NCI-H1092 (cell line): Measurements from ENCODE around the gene ST3GAL4.
"Not testable (repeated sequence)": the region's sequence is repeated elsewhere in the genome, so short reads cannot be mapped to it uniquely, and the experiment has no call there.

Source experiments
- DNase-seq: peaks from one replicate; lab custom pipeline; 2025; lab: John Stamatoyannopoulos, UW

Gene ST3GAL4, protein sequence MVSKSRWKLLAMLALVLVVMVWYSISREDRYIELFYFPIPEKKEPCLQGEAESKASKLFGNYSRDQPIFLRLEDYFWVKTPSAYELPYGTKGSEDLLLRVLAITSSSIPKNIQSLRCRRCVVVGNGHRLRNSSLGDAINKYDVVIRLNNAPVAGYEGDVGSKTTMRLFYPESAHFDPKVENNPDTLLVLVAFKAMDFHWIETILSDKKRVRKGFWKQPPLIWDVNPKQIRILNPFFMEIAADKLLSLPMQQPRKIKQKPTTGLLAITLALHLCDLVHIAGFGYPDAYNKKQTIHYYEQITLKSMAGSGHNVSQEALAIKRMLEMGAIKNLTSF

DNA sequence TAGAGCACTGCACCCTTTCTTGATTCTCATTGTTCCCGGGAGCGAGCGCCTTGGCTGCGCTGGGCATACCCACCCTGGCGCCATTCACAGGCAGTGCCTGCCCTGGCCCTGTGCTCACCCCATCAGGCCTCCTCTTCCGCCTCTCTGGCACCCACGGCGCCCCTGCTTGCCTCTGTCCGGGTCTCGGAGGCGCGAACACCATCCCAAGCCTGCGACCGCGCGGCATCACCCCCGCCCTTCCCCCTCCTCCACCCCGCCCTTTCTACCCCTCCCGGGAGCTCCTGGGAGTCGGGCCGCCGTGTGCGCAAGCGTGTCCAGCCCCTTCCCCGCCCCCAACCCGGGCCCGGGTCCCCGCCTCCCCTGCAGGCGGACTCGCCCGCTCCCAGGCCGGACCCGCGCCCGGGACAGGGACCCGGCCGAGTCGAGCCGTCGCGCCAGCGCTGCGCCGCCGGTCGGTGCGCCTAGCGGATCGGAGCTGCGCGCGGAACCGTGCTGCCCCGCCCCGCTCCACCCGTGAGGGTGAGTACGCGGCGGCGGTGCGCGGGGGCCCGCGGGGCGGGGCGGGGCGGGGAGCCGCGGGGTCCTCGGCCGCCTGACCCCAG lies at the start of gene ST3GAL4:
Gene ST3GAL4 (plus strand): TSS at position 363 of the 602 bp plus-strand sequence. CDS start 50,470 bp downstream, outside the sequence.
- peak; percentile 75 for DNase-seq

DNA sequence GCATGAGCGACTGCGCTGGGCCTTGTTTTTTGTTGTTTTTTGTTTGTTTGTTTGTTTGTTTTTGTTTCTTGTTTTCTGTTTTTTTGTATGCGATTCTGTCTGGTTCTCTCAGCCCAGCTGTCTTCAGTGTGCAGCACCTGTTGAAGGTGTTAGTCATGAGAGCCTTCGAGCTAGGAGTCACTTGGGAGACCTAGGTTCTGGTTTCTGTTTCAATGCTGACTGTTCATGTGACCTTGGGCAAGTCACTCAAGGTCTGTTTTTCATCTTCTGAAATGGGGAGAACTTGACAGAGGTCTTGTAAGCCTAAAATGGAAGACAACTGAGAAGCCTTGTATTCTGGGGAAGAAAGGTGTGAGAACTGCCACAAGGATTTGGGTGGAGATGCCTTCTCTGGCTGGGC lies 49.8 kb upstream of the ST3GAL4 start:
- DNase-seq: no peak

DNA sequence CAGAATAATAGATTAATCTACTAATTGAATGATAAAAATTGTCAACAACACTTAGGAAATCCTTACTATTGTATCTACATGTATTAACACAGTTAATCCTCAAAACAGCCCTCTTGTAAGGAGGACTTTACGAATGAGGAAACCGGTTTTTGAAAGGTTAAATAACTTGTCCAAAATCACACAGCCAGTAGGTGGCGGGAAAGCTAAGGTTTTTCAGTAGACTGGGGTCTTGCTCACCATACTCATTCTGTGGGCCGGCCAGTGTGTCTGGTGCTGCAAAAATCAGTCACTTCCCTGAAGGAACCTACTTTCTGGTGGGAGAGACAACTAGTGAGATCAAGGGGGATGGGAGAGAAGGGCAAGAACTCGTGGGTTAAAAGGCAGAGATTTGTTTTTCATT lies 47.8 kb upstream of the ST3GAL4 start:
- peak; percentile 36 for DNase-seq

DNA sequence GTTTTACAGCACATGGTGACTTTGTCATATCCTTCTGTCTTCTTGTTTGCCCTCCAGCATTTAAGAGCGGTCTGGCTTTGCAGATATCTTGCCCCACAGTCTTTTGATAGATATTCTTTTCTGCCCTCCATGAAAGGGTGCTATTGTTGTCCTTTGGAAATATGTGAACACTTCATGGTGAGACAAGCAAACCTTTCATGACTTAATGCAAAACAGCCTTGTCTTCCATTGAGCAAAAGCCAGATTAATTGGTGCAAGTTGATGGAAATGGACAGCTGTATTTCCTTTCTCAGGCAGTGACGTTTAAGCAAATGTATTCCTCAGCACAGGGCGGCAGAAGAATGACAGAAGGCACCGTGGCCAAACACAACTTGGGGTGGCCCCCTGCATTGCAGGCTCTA lies 47.2 kb upstream of the ST3GAL4 start:
- no peak for DNase-seq

DNA sequence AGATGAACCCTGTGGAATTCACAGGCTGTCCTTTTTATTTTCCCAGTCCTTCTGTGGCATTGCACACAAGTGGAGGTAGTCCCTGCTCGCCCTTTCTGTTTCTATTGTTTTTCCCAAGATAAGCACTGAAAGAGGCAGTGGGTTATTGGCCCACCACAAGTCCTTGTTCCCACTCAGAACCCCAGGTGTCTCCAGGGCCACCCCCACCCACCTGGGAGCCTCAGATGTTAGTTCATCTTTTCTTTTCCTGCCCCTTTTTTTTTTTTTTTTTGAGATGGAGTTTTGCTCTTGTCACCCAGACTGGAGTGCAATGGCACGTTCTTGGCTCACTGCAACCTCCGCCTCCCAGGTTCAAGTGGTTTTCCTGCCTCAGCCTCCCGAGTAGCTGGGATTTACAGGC lies 46.7 kb upstream of the ST3GAL4 start:
- not testable (repeated sequence) for DNase-seq

DNA sequence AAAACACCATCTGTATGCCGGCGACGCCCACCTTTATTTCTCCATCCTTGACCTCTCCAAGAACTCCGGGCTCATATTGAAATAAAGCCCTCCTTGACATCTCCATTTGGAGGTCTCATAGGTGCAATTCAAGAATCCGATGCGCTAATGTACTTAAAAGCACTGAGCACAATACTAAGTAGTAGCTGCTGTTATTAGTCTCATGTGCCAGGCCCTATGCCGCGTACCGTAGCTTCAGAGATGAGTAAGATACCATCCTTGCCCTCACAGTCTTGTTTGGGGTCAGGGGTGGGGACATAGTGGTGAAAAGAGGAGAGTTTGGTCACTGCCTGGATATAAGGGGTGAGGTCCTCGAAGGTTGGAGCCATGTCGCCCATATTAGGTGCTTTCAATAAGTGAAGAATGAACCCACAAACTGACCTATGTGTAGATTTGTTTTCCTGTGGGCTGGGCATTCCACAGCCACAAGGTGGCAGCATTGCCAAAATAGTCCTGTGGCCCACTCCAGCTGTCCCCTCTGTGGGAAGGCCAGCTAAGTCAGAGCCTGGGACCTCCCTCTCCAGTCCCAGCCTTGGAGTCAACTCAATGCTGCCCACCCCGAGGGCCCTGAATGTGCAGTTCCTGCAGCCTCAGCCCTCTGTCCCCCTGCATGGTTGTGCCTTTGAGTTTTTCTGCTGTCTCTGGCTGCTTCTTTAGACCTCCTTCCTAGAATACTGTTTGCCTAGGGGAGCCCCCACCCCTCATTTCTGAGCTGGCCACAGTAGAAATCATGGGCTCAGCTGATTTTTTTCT lies 45.1 kb upstream of the ST3GAL4 start:
- peak; percentile 75 for DNase-seq

DNA sequence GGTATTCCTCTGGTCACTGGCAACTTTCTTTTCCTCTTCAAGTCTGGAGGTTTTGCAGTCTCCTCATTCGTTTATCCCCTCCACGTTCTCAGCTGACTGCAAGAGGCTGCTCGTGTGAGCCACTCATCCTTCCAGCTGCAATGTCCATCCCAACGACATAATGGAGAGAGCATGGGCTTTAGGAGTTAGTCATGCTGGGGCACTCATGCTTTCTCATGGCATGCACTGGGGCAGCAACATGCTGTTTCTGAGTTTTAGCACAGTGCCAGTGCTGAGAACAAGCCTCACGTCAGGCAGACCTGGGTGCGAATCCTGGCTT lies 44.5 kb upstream of the ST3GAL4 start:
- no peak for DNase-seq

DNA sequence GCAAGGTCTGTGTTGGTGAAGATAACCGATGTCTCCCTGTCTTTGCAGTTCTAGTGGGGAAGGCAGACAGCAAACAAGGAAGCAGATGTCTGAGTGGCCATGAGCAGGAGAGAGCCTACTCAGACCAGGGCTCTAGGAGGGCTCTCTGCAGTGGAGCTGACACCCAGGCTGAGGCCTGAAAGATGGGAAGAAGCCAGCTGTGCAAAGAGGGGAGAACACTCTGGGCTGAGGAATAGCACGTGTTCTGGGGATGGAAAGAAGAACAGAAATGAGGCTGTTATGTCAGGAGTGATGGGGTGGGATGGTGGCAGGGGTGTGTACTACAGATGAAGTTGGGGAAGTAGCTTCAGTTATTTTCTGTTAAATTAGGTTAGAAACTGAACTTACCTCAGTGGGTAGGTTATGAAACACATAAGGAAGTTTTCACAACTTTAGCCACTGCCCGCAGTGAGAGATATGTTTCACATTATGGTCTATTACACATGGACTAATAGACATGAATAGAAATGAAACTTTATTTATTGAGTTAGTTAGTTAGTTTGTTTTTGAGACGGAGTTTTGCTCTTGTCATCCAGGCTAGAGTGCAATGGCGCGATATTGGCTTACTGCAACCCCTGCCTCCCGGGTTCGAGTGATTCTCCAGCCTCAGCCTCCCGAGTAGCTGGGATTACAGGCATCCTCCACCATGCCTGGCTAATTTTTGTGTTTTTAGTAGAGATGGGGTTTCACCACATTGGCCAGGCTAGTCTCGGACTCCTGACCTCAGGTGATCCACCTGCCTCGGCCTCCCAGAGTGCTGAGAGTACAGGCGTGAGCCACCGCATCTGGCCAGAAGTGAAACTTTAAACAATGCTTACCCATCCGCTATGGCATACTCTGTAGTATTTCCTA lies 43.8 kb upstream of the ST3GAL4 start:
- DNase-seq: no peak

DNA sequence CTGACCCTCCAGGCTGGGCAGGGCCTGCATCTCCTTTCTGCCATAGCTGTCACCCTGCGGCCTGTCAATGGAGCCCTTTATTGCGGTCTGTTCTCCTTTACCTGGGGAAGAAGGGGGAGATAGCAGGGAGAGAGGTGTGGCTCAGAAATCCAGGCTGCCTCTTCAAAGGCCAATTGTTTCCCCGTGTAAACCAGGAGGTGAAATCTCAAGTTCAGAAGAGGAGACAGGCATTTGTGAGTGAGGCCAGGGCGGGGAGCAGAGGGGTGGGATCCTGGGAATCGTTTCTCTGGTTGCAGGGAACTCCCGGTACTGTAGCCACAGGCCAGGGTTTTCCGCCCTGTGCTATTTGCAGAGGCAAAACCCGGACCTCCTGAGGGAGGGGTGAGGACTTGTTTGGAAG lies 42.5 kb upstream of the ST3GAL4 start:
- DNase-seq: no peak

DNA sequence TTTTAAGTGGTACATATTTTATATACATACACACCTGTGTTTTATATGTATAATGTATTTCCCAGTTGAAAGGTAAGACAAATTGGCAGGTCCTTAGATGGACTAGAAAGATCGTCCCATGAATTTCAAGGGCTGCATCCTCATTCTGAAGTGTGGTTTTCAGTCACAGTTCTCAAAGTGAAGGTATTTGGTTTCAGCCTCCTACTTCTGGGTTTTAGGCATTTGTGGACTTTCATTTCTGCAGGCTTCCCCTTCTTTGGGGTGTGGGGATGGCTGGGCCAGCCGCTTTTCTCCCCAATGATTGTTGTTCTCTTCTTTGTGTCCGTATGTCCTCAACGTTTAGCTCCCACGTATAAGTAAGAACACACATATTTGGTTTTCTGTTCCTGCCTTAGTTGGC lies 41.7 kb upstream of the ST3GAL4 start:
- DNase-seq: no peak

DNA sequence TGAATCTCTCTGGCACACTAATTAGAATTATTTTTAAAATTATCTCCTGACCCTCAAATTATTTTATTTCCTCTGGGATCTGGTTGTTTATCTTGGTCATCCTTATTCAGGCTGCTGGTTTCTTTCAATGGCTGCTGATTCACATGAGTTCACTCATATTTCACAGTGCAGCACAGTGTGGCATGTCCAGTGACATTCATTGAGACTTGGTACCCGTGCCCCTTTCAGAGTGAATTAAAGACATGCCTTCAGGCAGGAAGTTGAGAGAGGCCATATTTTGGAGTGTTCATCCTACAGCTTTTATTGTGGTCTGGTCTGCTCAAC lies 38.1 kb upstream of the ST3GAL4 start:
- no peak for DNase-seq

DNA sequence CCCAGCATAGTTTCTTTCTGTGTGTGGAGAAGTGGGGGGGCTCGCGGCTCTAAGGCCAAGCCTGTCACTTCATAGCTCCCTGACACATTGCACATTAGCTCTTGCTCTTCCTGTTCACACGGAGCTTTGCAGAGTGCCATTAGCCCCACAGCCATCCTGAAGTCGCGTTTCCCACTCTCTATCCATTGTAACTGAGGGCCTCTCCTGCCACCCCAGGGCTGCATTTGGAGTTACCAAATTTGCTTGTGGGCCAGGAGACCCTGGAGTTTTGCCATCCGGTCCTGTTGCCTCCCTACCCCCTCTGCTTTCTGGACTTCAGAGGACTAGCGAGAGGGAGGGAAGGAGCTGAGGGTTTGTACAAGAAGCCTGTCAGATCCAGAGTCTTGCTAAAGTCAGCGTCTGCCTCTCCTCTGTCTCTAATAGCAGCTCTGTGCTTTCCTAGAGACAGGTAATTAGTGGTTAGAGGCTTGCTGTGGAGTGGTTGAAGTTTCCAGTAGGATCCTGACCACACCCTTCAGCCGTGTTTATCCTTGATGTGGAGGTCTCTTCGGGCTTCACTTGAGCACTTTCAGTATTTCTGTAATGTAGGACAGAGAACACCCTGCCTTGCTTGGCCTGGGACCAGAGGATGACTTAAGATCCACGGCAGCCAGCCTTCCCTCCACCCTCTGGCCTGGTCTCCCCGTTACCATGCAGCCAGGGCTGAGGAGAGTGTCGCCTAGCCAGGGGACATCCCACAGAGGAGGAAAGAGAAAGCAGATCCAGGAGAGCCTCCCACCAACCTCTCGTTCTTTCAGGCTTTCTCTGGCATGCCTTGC lies 37.5 kb upstream of the ST3GAL4 start:
- DNase-seq: no peak

DNA sequence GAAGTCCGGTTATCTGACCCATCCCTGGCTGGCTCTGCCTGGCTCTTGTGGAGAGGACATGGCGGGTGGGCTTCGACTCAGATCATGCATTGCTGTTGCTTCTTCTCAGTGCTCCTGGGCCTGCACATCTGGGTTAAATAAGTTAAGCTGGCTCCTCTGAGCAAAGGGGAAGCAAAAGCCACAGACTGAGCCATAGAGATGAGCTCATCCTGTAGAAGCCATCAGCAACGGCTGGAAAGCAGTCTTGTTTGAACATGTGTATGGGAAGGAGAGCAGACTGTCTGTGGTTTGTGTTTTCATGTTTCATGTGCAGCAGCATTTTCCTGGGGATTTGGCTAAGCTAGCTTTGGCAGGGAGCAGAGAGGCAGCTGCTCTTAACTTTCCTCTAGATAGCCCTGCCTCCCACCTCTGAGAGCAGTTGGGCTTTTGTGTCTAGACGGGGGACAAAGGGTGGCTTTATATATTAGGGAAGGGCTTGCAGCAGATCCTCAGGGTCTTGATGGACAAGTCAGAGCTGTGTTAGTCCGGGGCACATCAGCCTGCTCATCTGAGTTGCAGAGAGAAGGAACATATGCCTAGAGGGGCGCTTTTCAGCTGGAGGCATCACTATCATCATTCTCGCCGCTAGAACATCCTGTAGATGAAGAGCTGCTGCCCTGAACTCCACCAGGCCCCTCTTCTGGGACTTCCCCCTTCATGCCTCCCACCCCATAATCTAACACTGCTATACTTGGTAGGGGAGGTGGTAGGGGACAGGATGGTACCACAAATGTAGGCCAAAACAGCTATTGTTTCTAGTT lies 36.7 kb upstream of the ST3GAL4 start:
- DNase-seq: no peak

DNA sequence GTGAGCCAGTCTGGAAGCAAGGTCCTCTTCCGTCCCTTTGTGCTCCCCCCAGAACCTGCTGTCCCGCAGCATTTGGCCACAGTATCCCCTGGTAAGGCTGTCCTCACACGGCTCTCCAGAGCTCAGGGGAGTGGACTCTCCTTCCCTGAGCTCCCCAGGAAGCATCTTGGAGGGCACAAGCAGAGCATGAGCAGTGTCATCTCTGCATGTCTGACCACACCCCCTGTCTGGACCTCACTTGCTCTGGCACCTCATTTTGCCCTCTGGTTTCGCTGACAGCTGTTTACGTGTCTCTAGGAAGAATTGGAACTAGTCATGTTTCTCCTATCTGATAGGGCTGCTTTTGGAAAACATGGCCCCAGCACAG lies 36.1 kb upstream of the ST3GAL4 start:
- no peak for DNase-seq

DNA sequence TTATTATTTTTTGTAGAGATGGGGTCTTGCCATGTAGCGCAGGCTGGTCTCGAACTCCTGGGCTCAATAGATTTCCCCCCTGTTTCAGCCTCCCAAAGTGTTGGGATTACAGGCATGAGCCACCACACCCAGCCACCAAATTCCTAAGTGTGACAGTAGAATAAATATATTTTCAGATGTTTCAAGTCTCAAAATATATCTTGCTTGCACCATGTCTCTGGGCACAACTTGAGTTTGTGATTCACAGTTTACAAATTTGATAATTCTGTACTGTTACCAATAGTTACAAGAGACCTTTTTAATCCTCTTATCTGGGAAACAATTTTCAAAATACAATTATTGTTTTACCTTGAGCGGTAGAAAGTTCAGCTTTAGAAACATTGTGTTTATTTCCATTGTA lies 32.5 kb upstream of the ST3GAL4 start:
- DNase-seq: no peak

DNA sequence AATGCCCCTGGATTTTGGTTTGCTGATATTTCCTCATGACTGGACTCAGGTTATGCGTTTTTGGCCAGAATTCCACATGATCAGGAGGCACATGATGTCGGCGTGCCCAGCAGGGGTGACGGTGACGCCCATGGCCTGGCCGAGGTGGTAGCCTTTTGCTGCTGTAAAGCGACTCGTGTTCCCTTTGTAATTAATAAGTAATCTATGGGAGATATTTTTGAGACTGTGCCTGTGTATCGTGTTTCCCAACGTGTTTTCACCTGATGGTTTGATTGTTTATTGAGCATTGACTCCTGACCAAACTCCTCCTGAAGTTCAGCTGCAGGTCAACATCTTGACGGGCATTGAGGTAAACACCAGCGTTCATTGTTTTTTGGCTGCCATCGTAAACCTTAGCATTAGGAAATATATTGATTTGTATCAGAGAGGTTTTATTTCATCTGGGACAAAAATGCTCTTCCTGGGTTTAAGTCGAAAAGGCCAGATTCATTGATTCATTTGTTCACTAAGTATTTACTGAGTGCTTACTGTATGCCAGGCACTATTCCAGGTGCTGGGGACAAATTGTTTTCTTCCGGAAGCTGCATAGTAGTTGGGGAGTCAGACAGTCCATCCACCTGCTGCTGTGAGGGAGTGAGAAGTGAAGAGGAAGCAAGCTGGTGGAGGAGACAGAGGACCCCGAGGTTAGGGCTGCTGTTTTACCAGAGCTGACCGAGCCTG lies 28.0 kb upstream of the ST3GAL4 start:
- DNase-seq: no peak

DNA sequence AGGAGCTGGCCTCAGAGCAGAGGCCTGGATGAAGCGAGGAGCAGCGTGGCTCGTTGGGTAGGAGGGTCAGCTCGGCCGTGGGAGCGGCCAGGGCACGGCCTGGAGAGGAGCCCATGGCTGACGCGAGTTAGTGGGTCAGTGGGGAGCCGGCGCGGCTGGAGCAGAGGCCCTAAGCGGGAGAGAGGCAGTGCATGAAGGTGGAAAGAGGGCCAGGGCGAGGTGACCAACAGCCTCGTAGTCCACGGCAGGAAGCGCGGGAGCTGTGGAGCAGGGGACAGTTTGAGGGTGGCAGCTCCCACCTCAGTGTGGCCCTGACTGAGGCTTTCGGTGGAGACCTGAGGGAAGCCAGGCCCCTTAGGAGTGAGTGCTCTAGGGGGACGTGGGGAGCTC lies 27.5 kb upstream of the ST3GAL4 start:
- no peak for DNase-seq

DNA sequence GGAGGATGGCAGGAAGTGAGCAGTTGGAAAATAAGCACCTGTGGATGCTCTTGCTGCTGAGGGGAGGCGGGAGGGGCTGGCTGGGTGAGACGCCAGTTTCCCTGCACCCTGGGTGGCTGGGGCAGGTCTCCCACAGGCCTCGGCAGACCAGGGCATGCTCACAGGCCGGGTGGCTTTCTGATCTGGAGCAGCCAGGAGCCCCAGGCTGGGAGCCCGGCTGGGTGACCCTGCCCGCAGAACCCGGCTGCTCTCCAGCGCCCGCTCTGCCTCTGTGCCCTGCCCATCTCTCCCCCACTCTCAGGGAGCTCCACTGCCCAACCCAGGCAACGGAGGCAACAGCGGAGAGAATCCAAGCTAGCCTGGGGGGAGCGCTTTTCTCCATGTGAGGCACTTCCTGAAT lies 27.0 kb upstream of the ST3GAL4 start:
- no peak for DNase-seq

DNA sequence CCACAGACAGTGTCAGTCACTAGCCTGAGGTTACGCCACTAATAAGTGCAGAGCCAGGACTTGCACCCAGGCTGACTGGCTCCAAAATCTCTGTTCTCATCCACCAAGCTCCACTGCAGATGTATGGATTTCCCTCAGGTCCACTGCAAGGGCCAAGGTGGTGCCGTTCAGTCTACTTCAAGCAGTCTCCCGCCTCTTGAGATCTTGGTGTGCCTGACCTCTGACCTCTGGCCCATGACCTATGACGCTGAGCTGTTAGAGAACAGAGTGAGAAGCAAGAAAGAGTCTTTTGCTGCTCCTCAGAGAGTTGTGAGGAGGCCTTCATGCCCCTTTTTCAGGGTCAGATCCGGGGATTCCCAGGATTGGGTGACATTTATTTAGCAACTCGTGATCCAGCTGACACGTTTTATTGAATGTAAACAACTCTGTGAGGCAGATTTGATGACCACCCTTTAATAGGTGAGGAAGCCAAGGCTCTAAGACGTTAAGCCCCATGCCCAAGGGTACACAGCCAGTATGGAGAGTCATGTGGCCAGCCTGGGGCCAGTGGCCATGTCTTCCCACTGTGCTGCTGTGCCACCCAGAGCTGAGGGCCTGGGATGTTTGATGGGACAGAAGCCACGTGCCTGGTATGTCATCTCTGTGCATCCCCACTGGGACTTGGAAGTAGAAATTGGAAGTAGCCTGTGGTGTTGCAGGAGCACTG lies 26.4 kb upstream of the ST3GAL4 start:
- DNase-seq: no peak
